ENCODE data around the gene NSMF. TPM values are rescaled to one million over a fixed set of nuclear protein-coding genes. Genes with fewer than 3 reads are reported as not detected.
A peak's percentile ranks its signal among the peaks of the same experiment; 100 is the strongest.

Gene NSMF
- total and polyA plus RNA-seq, 2 of the 8 experiments (the other 6 are each of a cell fraction or from before 2014, with no cell fraction given), result 56.7 to 65.1 TPM

DNA sequence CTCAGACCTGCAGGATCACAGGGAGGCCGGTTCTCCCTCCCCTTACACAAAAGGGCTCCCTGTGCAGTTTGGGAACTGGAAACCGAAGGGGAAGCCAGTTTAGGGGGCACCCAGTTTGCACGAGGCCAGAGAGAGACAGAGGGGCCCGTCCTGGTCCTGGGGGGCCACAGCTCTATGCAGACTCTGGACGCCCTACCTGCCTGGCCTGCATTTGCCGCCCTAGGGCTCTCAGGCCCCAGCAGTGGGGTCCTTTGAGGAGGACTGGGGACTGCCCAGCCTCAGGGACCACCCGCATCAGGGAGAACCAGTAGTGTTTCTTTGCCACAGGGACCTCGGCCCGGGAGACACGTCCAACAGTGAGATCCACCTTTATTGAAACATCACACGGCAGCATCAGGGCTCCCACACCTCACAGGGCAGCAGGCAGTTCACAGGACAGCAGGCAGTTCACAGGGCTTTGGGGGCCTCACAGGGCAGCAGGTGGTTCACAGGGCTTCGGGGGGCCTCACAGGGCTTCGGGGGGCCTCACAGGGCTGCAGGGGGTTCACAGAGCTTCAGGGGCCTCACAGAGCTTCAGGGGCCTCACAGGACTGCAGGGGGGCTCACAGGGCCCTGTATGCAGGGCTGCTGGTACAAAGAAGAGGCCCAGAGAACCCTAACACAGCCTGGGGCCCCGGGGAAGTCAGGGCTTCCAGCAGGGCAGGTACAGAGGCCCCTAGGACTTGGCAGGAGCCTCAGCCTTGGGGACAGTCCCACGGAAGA is 648 bp upstream of the NSMF start:
- no peak overlapping the region for H3K14ac ChIP-seq (ENCODE audit: insufficient read length)
- no peak overlapping the region for H3K4ac ChIP-seq (replicated peaks; ENCODE audit: insufficient read length, low read depth, low read length)
- H4K5ac ChIP-seq (ENCODE audit: insufficient read length, low read depth, low read length), result no peak overlapping the region
- H4K91ac ChIP-seq (replicated peaks; ENCODE audit: insufficient read length, low read length), result no peak overlapping the region
- no peak overlapping the region for H3K27ac ChIP-seq (ENCODE audit: low read depth, low read length)
- H2BK20ac ChIP-seq (ENCODE audit: low read length), result no peak overlapping the region
- H3K9me3 ChIP-seq (ENCODE audit: insufficient read depth in 2 of 2, low read depth in 1 of 2, low read length in 1 of 2), result no peaks in the 10 kb centered on the region; a peak in 1 of 4 replicates
- no peak overlapping the region for H2AK5ac ChIP-seq (ENCODE audit: low read depth, low read length)
- H3K4me2 ChIP-seq (ENCODE audit: insufficient read depth in 1 of 2, low read depth in 2 of 2, low read length in 2 of 2), result peak overlapping the region; percentile 59 to 75; a peak in 3 of 4 replicates
- DNase-seq (ENCODE audit: low read depth in 1 of 2, low spot score in 2 of 2), result no peak
- H3K23me2 ChIP-seq (ENCODE audit: low read depth, low read length), result peaks cover 8% of the 10 kb centered on the region; the same call in 1 of the 2 replicates
- H3K4me3 ChIP-seq (ENCODE audit: extremely low read depth in 1 of 4, insufficient read depth in 2 of 4, low read depth in 3 of 4, low read length in 4 of 4), result peak overlapping the region in 3 of 4 experiments; percentile 4 to 89 (median 14); a peak in 3 of 8 replicates
- no peak overlapping the region for H3K56ac ChIP-seq (replicated peaks; ENCODE audit: insufficient read length, low read depth, low read length)
- no peak overlapping the region for H3K23ac ChIP-seq (ENCODE audit: insufficient read length)
- H3K9ac ChIP-seq (replicated peaks in 1 of 4; ENCODE audit: extremely low read depth in 1 of 4, low read depth in 3 of 4, low read length in 3 of 4), result no peak overlapping the region; a peak in 1 of 7 replicates
- H3K18ac ChIP-seq (ENCODE audit: extremely low read depth, low read length), result no peak overlapping the region; the same call in 1 of the 2 replicates
- H2BK15ac ChIP-seq (ENCODE audit: low read length), result peak overlapping the region; percentile 72; the same call in 1 of the 2 replicates
- H2AFZ ChIP-seq (ENCODE audit: low read length), result no peak overlapping the region; the same call in 1 of the 2 replicates
- H3K27me3 ChIP-seq (replicated peaks in 1 of 4; ENCODE audit: control insufficient read depth in 3 of 4, extremely low read depth in 1 of 4, insufficient read depth in 3 of 4, low read length in 3 of 4), result peaks cover 0 to 19% (median 13%) of the 10 kb centered on the region in 4 experiments; a peak in 5 of 7 replicates
- WGBS, 2 experiments (ENCODE audit: extremely low coverage in 1 of 2, insufficient coverage in 1 of 2, insufficient read length in 1 of 2, insufficient replicate concordance in 2 of 2, low coverage in 1 of 2, low lambda C conversion rate in 2 of 2, missing lambda C conversion rate in 1 of 2), result 57% methylated on average over 14 of the region's 15 CpGs; no CpG with 5 or more reads in 1 of the 2 experiments
- H4K20me1 ChIP-seq (replicated peaks in 1 of 2; ENCODE audit: control insufficient read depth in 1 of 2, insufficient read depth in 2 of 2, low read length in 2 of 2), result peaks cover 0 to 10% of the 10 kb centered on the region in 2 experiments
- peaks cover 0 to 22% (median 13%) of the 10 kb centered on the region in 4 experiments; a peak in 6 of 7 replicates for H3K4me1 ChIP-seq (replicated peaks in 1 of 4; ENCODE audit: control insufficient read depth in 3 of 4, insufficient read depth in 4 of 4, low read length in 3 of 4)
- H2BK12ac ChIP-seq (ENCODE audit: low read depth, low read length), result peak overlapping the region; percentile 39; the same call in 1 of the 2 replicates
- H3K36me3 ChIP-seq (ENCODE audit: control insufficient read depth in 2 of 4, insufficient read depth in 4 of 4, low read length in 3 of 4), result peaks cover 0 to 14% (median 7%) of the 10 kb centered on the region in 4 experiments; a peak in 6 of 8 replicates
- ChIA-PET POLR2A (ENCODE audit: partially characterized antibody) (no interaction called here), CTCF (ENCODE audit: partially characterized antibody) (interaction anchor here (0.7 kb wide), 1 partner anchor 14 kb away, joined by 3 read pairs; no protein-coding TSS in a partner anchor)
- peak overlapping the region; percentile 30; the same call in 1 of the 2 replicates for H4K8ac ChIP-seq (ENCODE audit: extremely low read depth, insufficient read depth, low read length)
- H3K79me2 ChIP-seq (ENCODE audit: control insufficient read depth in 1 of 2, insufficient read depth in 2 of 2, low read length in 2 of 2), result no peaks in the 10 kb centered on the region; a peak in 1 of 4 replicates
- peaks cover 3% of the 10 kb centered on the region; the same call in 1 of the 2 replicates for H3K79me1 ChIP-seq (ENCODE audit: low read depth, low read length)
- no peak overlapping the region for H2BK120ac ChIP-seq (replicated peaks; ENCODE audit: low read depth, low read length)
- H2BK5ac ChIP-seq (ENCODE audit: low read depth, low read length), result no peak overlapping the region
- FAIRE-seq, result no peak
- no peak for TF ChIP-seq JUN (IDR thresholded peaks at IDR 0.05; ENCODE audit: low read depth, low read length)
- TF ChIP-seq, protein P1, sequence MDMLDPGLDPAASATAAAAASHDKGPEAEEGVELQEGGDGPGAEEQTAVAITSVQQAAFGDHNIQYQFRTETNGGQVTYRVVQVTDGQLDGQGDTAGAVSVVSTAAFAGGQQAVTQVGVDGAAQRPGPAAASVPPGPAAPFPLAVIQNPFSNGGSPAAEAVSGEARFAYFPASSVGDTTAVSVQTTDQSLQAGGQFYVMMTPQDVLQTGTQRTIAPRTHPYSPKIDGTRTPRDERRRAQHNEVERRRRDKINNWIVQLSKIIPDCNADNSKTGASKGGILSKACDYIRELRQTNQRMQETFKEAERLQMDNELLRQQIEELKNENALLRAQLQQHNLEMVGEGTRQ (IDR thresholded peaks at IDR 0.05; ENCODE audit: low read length), result no peak
- TF ChIP-seq CBX5 (IDR thresholded peaks at IDR 0.05; ENCODE audit: low read depth, low read length), result no peak
- no peak for TF ChIP-seq SIX5 (IDR thresholded peaks at IDR 0.05; ENCODE audit: low read depth, low read length)
- TF ChIP-seq, protein P2, sequence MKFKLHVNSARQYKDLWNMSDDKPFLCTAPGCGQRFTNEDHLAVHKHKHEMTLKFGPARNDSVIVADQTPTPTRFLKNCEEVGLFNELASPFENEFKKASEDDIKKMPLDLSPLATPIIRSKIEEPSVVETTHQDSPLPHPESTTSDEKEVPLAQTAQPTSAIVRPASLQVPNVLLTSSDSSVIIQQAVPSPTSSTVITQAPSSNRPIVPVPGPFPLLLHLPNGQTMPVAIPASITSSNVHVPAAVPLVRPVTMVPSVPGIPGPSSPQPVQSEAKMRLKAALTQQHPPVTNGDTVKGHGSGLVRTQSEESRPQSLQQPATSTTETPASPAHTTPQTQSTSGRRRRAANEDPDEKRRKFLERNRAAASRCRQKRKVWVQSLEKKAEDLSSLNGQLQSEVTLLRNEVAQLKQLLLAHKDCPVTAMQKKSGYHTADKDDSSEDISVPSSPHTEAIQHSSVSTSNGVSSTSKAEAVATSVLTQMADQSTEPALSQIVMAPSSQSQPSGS (IDR thresholded peaks at IDR 0.05; ENCODE audit: low read length), result no peak
- TF ChIP-seq, protein P3, sequence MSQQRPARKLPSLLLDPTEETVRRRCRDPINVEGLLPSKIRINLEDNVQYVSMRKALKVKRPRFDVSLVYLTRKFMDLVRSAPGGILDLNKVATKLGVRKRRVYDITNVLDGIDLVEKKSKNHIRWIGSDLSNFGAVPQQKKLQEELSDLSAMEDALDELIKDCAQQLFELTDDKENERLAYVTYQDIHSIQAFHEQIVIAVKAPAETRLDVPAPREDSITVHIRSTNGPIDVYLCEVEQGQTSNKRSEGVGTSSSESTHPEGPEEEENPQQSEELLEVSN (IDR thresholded peaks at IDR 0.05), result no peak; the same call in 1 of the 2 replicates
- TF ChIP-seq EP300 (IDR thresholded peaks at IDR 0.05; ENCODE audit: borderline replicate concordance in 1 of 2, low read depth in 2 of 2, low read length in 2 of 2), result no peak

Measured in H1 (cell line).